DMS79 treated with DMSO at 0.1 percent for 48 hours (cell line): ENCODE measurements around the gene NUP205.

Source experiments
- DNase-seq: peaks from one replicate; lab custom pipeline; 2025; lab: John Stamatoyannopoulos, UW

The NUP205 gene, protein sequence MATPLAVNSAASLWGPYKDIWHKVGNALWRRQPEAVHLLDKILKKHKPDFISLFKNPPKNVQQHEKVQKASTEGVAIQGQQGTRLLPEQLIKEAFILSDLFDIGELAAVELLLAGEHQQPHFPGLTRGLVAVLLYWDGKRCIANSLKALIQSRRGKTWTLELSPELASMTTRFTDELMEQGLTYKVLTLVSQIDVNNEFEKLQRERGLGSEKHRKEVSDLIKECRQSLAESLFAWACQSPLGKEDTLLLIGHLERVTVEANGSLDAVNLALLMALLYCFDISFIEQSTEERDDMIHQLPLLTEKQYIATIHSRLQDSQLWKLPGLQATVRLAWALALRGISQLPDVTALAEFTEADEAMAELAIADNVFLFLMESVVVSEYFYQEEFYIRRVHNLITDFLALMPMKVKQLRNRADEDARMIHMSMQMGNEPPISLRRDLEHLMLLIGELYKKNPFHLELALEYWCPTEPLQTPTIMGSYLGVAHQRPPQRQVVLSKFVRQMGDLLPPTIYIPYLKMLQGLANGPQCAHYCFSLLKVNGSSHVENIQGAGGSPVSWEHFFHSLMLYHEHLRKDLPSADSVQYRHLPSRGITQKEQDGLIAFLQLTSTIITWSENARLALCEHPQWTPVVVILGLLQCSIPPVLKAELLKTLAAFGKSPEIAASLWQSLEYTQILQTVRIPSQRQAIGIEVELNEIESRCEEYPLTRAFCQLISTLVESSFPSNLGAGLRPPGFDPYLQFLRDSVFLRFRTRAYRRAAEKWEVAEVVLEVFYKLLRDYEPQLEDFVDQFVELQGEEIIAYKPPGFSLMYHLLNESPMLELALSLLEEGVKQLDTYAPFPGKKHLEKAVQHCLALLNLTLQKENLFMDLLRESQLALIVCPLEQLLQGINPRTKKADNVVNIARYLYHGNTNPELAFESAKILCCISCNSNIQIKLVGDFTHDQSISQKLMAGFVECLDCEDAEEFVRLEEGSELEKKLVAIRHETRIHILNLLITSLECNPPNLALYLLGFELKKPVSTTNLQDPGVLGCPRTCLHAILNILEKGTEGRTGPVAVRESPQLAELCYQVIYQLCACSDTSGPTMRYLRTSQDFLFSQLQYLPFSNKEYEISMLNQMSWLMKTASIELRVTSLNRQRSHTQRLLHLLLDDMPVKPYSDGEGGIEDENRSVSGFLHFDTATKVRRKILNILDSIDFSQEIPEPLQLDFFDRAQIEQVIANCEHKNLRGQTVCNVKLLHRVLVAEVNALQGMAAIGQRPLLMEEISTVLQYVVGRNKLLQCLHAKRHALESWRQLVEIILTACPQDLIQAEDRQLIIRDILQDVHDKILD (N-terminal part only)

DNA sequence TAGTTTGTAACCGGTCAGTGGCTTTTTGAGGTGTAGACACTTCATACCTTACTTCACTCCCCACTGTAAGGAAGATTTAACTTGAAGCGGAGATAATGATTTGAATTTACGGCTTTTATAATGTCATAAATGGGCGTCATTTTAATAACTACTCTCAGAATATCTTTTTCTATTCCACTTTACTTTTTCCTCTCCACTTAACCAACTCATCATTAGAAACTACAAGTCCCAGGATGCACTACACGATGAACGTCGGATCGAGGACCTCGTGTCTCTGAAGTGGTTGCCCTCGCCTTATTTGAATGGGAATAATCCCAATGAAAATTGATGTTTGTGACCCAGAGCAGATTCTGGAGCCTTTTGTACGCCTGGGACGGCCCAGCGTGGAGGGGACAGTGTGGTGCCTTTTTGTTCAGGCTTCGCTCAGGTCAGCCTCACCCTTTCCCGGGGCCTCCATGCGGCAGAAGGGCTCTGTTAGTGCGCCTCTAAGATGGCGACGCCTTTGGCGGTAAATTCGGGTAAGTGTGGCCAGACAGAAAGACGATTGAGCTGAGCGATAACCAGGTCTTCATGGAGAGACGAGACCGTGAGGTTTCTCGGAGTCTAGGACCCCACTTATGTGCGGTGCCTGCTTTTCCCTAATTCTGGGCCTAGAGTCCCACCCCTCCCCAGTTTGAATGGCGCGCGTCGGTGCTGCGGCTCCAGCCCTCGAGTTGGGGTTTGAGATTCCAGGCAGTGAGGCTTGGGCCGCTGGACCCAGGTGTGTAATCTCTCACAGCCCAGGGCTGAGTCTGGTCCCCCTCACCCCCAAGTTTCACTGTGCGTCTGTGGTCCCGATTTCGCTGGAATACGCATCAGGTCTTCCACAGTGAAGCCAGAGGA is at the start of gene NUP205:
Gene NUP205 (plus strand): TSS at position 463 of the 882 bp plus-strand sequence. CDS start 28 bp downstream, at position 491.
- peak; percentile 87 for DNase-seq

DNA sequence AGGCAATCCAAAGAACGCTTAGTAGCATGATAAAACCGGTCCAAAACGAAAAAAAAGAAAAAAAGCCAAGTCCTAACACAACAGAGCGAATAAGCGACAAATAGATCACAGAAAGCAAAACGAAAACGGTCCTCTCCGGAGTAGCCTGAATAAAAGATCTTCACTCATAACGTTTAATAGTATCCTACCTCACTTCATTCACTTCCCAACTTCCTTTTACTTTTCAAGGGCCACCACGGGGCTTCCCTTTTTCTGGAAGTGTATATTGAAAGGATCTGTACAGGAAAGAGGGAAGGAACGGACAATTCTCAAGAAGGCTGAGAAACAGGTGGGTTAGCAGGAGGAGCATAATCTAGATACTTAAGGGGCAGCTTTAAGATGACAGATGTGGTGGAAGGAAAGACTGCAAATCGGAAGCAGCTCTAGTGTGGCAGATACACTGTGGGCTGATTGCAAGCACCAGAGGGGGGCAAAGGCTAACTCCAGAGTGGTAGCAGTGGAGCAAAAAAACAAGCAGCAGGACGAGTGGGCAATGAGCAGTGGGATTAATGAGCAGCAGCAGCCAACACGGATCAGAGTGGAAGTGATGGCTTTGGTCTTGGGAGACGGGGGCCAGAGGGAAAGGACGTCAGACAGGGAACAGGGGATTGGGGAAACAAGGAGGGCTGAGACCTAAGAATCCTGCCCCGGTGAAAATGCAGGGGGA is 48.7 kb upstream of the NUP205 start:
- peak; percentile 55 for DNase-seq

DNA sequence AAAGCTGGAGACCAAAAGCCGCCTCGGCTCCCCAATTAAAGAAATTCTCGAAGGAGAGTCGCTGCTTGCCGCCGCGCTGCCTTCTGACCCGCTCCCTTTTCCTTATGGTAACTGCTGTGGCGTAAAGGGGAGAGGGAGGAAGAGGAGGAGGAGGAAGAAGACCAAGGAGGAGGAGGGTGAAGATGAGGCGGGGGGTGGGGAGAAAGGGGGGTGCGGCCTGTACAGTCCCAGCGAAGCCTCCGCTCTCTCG is 48.2 kb upstream of the NUP205 start:
- DNase-seq, result peak; percentile 40

DNA sequence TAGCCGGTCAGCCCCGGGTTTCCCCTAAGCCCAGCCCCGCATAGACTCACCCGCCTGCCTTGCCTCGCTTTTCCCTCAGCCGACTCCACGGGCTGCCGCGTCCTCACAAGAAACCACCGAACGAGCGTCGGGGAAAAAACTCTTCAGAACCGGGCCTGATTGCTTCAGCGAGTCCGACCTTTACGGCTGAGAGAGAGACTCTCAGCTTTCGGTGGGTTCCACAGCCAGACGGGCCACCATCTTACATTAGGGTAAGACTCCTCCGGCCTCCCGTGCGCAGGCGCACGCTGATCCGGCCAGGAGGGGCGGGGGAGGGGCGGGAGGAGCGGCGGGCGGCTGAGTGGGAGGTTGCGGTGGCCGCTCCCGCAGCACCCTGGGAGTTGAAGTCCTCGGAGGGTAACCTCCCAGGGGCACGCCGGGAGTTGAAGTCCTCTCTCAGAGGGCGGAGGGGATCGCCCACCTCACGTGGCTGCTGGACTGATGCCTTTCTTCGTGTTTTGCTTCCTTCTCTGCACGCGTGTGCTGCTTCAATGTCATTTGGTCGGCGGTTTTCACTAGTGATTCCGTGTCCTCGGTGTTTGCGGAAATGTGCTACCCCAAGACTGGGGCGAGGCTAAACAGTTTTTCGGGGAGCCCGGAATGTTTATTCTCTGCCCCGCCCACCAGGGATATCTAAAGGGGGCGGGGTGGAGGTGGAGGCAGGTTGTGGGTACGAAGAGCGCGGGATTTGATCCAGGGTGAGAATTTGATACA is 47.7 kb upstream of the NUP205 start, which contains the start of gene CNOT4:
Gene CNOT4 (minus strand): TSS at position 264 of the 753 bp plus-strand sequence. CDS start 71,771 bp downstream, outside the sequence.
- DNase-seq, result peak; percentile 90

DNA sequence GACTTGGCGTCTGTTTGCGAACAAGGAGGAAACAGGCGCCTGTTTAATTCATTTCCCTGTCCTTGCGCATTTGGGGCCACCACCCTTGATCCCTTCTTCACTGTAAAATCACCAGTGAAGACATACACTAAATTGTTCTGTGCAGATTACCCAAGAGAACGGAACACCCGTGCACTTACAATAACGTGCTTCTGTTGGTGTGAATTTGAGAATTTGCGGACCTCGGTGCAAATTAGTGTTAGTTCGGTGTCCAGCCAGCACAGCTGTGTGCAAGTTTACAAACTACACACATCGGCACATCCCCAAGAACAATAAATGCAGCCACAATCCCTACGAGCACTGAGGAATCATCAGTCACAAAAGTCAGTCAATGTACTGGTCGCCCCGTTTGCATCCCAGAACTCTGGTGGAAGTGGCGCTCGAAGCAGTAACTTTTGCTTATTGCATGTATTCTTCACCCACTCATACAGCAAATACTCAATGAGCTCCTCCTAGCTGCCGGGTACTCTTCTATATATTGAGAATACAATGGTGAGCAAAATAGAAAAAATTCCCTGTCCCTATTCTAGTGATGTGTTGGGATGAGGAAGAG is 47.0 kb upstream of the NUP205 start:
- DNase-seq, result no peak

DNA sequence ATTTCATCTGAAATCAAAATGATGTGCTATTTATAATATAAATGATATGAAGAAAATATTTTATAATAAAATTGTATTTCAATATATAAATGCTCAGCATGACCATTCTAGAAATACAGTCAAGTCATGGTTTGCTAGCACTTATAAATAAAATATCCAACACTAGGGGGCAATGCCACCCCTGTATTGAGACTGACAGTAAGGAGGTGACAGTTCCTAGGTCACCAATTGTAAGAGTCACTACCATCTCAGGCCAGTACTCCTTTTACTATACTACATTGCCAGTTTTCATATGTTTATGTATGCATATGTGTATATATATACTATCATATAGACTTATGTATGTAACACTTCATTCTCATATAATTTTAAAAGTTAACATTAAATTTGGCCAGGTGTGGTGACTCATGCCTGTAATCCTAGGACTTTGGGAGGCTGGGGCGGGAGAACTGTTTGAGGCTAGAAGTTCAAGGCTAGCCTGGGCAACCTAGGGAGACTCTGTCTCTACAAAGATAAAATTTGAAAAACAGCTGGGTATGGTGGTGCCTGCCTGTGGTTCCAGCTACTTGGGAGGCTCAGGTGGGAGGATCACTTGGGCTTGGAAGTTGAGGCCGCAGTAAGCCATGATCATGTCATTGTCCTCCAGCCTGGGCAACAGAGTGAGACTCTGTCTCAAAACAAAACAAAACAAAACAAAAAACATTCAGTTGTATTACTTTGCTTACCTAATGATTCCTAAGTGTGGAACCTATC is 45.4 kb upstream of the NUP205 start:
- DNase-seq, result peak; percentile 36

DNA sequence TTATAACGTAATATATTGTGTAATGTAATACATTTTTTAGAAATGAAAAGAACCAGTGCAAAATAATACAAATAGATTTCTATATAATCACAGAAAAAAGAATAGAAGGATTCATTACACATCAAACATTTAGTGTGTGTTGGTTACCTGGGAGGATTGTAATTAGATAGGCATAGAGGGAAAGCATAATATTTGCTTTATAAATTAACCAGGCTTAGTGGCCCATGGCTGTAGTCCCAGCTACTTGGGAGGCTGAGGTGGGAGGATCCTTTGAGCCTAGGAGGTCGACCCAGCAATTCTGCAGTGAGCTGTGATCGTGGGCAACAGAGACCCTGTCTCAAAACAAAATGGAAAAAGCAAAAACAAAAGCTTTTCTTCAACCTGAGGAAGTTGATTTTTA is 42.9 kb upstream of the NUP205 start:
- DNase-seq, result no peak

DNA sequence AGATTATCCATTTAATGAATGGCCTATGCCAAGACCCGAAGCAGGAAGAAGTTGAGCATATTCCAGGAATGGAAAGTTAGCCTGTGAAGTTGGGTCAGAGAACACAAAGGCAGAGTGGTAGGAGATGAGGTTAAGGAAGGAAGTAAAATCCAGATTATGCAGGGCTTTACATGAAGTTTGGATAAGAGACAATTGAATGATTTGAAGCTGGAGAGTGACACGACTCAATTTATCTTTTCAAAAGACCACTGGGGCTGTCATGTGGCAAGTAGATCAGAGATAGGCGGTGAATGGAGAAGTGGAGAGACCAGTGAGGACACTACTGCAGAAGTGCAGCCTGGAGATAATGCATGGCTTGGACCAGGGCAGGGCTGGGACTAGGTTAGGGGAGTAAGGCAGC is 40.7 kb upstream of the NUP205 start:
- no peak for DNase-seq

DNA sequence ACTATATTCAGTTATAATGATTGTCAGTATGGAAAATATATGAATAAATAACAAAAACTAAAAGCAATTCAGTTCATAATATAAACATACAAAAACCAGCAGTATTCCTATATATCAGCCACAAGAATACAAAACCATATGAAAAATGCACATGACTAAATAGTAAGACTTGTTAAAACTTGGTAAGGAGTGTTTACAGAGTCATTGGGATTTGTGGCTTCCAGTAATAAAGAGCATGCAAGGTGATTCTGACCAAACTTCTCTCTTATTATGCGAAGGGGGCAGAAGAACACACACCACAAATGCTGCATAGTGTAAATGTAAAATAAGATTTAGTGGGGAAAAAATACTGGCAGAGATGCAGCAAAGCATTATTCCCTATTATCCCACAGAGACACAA is 39.0 kb upstream of the NUP205 start:
- no peak for DNase-seq

DNA sequence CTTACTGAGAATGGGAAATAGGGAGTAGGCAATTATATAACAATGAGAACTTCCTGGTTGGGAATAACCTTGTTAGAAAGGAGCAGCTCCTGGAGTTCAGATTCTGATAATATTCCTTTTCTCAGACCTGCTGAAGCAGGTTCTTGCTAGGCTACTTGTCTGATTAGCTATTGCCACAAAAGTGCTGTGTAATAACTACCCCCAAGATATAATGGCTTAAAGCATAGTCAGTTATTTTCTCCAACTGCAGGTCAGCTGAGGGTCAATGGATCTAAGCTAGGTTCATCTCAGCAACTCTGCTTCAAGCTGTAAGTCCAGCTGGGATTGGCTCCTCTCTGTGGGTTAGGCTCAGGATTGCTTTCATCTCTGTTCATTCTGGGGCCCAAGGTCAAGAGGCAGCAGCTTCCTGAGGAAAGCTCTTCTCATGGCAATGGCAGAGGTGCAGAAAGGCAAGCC is 38.5 kb upstream of the NUP205 start:
- no peak for DNase-seq

DNA sequence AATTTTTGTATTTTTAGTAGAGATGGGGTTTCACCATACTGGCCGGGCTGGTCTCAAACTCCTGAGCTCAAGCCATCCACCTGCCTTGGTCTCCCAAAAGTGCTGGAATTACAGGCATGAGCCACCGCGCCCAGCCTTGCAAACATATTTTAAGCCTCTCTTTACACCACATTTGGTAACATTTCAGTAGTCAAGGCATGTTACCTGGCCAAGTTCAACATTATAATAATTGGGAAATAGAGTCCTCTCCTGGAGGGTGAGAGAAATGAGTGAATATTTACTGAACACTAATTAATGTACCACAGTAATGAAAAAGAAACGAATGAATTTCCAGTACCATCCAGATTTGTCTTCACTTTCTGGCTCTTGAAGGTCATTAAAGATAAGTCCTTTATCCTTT is 37.8 kb upstream of the NUP205 start:
- DNase-seq, result no peak

DNA sequence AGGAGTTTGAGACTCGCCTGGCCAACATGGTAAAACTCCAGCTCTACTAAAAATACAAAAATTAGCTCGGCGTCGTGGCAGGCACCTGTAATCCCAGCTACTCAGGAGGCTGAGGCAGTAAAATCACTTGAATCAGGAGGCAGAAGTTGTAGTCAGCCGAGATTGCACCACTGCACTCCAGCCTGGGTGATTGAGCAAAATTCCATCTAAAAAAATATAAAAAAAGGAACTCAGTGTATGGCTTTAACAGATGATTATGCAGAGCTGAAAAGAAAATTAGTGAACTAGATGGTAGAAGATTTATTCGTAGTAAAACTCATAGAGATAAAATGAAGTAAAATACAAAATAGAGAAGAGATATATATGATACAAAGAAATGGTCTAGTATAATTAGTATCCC is 35.2 kb upstream of the NUP205 start:
- DNase-seq, result no peak

DNA sequence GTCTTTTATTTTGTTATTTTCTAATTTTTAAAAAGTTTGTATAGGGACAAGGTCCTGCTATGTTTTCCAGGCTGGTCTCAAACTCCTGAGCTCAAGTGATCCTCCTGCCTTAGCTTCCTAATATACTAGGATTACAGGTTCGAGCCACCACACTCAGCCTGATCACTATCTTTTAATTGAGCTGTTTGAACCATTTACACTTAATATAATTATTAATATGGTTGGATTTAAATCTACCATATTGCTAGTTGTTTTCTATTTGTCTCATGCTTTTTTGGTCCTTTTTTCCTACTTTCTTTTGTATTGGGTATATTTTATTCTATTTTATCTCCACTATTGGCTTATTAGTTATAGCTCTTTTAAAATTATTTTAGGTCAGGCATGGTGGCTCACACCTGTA is 34.6 kb upstream of the NUP205 start:
- DNase-seq, result no peak

DNA sequence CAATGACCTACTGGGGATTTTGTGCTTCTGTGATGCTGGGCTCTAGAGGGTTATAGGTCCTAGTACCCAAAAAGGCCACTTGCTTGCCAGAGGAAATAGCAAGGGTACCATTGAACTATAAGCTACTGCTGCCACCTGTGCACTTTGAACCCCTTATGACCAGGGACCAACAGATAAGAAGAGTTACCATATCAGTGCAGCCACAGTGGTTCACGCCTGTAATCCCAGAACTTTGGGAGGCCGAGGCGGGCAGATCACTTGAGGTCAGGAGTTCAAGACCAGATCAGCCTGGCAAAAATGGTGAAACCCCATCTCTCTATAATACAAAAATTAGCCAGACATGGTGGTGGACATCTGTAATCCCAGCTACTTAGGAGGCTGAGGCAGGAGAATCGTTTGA is 32.3 kb upstream of the NUP205 start:
- no peak for DNase-seq

DNA sequence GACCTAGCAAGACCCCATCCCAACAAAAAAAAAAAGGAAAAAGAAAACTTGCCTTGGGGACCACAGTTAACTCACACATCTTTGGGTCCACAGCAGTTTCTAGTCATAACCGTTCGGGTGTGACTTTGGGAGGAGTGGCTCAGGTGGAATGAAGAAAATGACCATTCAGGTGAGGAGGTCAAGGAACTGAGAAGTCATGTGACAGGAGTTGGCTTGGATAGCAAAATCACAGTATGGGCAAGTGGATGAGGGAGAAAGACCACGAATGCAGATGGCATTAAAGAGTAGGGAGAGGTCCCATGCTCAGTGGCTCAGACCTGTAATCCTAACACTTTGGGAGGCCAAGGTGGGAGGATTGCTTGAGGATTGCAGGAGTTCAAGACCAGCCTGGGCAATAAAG is 30.7 kb upstream of the NUP205 start:
- DNase-seq, result no peak

DNA sequence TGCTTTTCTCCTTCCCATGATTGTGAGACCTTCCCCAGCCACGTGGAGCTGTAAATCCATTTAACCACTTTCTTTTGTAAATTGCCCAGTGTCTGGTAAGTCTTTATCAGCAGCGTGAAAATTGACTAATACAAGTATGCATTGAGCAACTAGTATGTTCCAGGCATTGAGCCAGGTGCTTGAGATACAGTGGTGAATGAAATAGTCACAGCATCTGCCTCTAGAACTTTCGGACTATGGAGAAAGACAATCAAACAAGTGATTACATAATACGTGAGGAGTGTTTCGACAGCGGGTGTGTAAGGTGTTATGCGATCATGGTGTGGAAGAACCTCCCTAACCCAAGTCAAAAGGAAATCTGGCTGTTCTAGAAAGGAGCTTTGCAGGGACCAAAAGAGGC is 21.6 kb upstream of the NUP205 start:
- DNase-seq, result no peak

DNA sequence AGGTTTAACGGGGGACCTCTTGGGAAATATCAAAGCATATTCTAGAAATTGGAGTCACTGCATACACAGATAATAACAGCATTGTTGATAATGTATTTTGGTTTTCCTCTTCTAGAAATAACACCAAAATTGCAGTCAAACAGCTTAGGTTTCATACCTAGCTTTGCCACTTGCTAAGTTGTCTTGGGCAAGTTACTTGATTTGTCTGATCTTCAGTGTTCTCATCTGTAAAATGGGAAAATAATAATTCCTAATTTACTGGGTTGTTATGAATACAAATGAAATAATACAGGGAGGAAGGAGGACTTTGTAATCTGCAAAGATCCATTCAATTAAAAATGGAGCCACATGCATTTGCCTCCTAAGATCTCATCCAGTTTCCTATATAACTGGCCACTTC is 20.3 kb upstream of the NUP205 start:
- DNase-seq, result no peak

DNA sequence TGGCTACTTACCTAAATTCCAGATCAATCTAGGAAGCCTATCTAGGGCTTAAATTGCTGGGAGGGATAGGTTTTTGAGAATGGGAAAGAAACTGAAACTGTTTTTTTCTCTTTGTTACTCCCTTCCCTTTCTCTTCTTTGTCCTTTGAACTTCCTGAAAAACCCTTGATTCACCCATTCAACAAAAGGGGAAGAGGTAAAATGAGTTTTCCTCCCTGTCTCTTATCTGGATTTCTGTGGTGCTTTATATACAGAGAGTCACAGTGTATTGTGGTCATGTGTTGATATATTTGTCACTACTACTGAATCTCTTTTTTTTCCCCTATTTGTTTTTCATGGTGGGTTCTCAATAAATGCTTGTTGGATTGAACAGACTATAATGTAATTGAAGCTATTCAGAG is 19.8 kb upstream of the NUP205 start:
- no peak for DNase-seq

DNA sequence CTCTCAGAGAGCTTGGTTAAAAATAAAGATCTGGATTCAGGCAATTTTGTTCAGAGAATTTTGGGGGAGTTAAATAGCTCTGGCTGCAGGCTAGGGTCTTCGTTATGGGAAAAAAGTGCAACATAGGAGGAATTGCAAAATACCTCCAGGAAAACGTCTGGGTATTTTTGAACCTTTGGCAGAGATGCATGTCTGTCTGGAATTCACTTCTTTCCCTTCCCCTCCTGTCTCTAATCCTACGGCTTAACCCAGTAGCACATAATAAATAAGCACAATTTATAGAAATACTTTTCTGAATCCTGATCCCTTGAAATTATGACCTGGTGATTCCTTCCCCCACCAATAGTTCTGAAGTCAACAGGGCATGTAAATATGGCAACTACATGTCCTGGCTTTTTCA is 19.3 kb upstream of the NUP205 start:
- no peak for DNase-seq
